ENCODE measurements around the gene MSGN1.

The MSGN1 gene

GRCh38 chr2:17850151-17850550 is 33.9 kb downstream of the MSGN1 start:
- DNase-seq = no peak

- DNase-seq = no peak
Observed at GRCh38 chr2:17851731-17852585, 35.7 kb downstream of the MSGN1 start.

- DNase-seq = no peak
Observed at GRCh38 chr2:17853799-17854198, 37.5 kb downstream of the MSGN1 start.

- DNase-seq = no peak
Observed at GRCh38 chr2:17857021-17857420, 40.8 kb downstream of the MSGN1 start.

GRCh38 chr2:17858064-17858463 is 41.8 kb downstream of the MSGN1 start:
- DNase-seq = no peak

- no peak for DNase-seq
Observed at GRCh38 chr2:17863539-17863938, 47.3 kb downstream of the MSGN1 start.

- DNase-seq = no peak
Observed at GRCh38 chr2:17864676-17865075, 48.4 kb downstream of the MSGN1 start.

GRCh38 chr2:17867133-17867532 is 50.9 kb downstream of the MSGN1 start:
- DNase-seq = no peak
